Retina (tissue), 1 donor: Measurements from ENCODE around the gene TNFRSF4.
A peak's percentile ranks its signal among the peaks of the same experiment; 100 is the strongest.
"Not testable (repeated sequence)": the region's sequence is repeated elsewhere in the genome, so short reads cannot be mapped to it uniquely, and the experiment has no call there.

ENCODE experiments used
- DNase-seq: peaks from one replicate; pipeline ENCODE4 v3.0.0-alpha.2; 2016

TNFRSF4 gene

DNA sequence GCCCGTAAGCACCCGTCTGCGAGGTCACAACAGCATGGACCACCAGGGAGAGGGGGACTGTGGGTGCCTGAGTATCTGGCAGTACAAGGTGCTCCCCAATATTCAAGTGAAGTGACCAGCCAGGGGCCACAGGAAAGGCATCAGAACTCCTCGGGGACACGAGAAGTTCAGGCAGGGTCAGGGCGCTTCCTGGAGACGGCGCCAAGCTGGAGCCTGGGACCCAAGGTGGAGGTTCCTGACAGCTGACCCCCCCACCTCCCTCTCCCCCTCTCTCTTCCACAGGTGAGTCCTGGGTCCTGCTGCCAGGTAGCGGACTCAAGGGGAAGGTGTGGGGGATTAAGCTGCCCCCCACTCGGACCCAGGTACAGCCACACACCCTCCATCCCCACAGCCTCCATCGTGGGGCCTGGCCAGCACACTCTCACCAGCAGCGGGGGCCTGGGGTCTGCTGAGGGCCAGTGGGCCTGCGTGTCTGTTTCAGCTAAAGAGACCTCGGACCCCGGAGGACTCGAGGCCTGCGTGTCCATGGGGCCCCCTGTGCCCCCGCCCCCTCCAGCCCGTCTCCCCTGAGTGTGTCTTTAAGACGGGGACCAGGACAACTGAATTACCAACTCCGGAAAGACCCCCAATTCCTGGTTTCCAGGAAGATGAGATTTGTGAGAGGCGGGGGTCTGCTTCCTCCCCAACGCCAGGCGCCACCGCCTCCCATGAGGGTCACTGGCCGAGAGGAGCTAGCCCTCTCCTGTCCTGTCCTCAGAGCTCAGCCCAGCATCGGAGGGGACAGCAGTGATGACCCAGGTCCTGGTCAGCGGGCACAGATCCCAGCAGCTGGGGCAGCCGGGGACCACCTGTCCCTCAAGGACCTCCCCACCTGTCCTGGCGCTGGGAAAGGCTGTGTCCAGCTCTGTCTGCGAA lies 13.7 kb downstream of the TNFRSF4 start:
- no peak for DNase-seq

DNA sequence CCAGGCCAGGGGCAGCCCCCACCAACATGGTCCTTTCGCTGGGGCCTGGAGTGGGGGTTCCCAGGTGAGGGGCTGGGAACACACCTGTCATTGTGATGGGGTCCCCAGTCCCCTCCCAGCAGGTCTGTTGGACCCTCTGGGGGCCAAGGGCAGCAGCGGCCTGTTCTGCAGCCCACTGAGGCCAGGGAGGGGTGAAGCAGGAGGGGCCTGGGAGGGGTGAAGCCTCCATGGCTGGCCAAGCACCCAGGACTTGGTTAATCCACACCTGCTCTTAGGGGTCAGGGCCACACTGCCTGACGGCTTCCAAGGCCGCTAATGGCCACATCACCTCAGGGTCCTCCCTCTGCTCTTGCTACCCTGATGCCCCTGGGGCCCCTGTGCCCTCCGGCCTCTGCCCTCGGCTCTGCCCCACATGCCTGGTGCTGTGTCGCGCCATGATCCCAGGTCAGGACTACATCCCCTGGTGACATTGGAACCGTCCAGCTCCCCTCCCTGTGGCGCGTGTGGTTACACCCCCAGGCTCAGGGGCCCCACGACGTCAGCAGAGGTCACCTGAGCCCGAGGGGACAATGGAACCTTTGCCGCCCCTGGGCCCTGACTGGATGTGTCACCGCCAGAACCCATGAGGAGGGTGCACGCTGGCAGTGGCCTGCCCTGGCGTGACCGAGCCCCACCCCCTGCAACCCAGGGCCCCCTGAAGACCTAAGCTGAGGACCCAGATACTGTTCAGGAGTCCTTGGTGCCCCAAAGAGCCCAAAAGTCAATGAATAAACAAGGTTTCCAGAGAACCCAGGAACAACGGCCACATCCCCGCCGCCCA lies 14.6 kb downstream of the TNFRSF4 start:
- no peak for DNase-seq

DNA sequence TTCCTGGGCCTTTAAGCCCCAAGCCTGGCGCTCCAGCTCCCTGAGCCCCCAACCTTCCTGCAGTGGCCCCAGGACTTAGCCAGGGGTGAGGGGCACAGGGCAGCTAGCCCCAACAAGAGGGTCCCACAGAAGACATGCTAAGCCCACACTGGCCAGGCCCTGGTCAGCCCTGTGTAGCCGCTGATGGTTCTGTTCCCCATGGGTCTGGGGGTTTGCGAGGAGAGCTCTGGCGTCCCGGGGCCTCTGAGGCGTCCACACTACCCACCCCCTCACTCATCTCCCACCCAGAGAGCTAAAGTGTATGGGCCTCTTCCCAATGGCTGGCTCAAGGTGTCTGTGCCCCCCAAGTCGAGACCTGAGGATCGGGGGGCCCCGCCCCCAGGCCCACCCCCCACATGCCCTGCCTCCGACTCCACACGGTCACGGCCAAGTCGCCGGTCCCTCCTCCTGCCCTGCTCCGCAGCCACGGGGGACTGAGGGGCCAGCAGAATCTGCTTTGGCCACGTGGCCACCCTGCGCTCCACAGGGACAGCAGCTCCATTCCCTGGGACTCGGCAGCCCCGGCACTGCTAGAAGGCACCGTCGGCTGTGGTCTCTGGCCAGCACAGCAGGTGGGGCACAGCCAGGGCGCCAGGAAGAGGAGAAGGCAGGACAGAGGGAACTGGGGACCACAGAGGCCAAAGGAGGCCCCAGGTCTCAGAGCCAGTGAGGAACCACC lies 15.4 kb downstream of the TNFRSF4 start:
- DNase-seq = no peak

DNA sequence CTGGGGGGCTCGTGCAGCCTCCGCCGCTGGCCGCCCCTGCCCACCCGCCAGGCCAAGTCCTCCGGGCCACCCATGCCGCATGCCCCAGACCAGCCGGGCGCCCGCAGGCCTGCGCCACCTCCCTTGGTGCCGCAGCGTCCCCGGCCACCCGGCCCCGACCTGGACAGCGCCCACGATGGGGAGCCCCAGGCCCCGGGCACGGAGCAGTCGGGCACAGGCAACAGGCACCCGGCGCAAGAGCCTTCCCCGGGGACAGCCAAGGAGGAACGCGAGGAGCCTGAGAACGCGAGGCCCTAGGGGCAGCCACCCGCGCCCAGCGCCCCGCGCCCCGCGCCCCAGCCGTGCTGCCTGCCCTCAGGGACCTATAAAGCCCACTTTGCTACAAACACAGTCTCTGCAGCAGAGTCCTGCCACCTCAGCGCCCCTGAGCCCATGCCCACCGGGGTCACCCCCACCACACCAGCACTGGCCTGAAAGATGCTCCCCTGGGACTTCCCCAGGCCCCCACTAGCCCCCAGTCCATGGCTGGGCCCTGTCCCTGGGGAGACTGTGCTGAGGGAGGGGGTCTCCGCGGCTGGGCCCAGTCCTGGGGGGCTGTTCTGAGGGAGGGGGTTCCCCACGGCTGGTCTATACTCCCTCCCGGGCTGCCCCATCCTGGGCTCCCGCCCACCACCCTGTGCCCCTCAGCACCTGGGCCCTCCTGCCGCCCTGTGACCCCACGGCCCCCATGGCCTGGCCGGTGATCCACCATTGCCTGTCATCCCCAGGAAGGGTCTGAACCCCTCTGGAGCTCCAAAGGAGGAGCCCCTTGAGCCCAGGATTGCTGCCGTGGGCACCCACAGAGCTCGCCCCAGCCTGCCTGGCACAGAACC lies 16.2 kb downstream of the TNFRSF4 start:
- no peak for DNase-seq

DNA sequence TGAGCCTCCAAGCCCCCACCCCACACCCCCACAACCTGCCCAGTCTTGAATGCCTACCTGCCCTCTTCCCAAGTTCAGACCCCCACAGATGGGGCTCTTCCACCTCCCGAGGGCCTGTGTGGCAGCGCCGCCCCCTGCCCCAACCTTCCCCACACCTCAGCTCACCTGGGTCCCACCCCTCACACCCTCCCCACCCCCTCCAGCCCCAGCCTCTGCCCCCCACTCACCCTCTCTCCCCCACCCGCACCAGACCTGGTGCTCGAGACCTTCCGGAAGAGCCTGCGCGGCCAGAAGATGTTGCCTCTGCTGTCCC lies 16.8 kb downstream of the TNFRSF4 start:
- DNase-seq = no peak

DNA sequence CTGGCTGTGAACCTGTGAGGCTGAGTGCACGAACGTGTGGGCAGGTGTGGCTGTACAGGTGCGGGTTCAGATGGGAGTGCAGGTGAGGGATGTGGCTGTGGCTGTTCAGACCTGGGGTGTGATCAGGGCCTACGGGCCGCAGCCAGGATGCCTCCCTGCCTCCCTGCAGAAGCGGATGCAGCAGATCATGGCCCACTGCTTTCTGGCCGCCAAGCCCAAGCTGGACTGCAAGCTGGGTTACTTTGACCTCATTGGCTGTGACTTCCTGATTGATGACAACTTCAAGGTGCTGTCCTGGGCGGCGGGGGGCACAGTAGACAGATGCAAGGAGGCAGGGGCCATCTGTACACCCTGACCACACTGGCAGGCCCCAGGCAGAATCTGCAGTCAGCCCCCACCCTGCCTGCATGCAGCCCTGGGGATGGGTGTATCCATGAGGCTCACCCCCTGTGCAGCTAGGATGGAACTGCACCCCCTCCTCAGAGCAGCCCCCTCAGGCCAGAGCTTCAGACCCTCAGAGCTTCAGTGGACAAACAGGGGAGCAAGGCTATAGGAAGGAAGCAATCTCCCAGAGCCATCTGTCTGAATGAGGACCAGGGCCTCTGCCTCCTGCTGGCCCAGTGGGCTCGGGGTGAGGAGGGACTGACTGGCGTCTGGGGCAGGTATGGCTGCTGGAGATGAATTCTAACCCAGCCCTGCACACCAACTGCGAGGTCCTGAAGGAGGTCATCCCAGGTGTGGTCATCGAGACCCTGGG lies 17.3 kb downstream of the TNFRSF4 start:
- DNase-seq = no peak

DNA sequence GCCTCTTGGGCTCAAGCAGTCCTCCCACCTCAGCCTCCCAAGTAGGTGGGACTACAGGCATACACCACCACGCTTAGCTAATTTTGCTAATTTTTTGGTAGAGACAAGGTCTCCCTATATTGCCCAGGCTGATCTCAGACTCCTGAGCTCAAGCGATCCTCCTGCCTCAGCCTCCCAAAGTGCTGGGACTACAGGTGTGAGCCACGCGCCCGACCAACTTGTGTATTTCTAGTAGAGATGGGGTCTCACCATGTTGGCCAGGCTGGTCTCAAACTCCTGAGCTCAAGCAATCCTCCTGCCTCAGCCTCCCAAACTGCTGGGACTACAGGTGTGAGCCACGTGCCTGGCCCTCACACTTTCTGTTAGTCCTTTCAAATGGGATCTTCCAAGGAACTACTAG lies 18.2 kb downstream of the TNFRSF4 start:
- DNase-seq = not testable (repeated sequence)

DNA sequence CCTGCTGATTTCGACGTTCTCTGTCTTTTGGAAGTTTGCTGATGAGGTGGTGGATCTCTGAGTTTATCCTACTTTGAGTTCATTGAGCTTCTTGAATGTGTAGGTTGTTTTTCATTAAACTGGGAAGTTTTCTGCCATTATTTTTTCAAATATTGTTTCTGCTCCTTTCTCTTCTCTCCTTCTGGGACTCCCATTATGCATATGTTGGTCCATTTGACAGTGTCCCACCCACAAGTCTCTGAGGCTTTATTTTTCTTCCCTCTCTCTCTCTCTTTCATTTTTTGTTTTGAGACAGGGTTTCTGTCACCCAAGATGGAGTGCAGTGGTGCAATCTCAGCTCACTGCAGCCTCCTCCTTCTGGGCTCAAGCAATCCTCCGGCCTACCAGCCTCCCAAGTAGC lies 19.2 kb downstream of the TNFRSF4 start:
- DNase-seq = no peak

DNA sequence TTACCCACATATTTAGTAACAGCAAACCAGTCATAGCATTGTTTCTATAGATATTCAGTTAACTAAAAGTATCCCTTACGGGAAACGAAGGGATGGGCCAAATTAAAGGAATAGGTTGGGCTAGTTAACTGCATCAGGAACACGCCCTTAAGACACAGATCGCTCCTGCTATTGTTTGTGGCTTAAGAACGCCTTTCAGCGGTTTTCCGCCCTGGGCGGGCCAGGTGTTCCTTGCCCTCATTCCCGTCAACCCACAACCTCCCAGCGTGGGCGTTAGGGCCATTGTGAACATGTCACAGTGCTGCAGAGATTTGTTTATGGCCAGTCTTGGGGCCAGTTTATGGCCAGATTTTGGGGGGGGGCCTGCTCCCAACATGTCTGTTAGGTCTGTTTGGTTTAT lies 22.2 kb downstream of the TNFRSF4 start:
- no peak for DNase-seq

GRCh38 chr1:1189111-1189510 lies 24.8 kb downstream of the TNFRSF4 start:
- DNase-seq = no peak

GRCh38 chr1:1187938-1188337 lies 26.0 kb downstream of the TNFRSF4 start:
- no peak for DNase-seq

DNA sequence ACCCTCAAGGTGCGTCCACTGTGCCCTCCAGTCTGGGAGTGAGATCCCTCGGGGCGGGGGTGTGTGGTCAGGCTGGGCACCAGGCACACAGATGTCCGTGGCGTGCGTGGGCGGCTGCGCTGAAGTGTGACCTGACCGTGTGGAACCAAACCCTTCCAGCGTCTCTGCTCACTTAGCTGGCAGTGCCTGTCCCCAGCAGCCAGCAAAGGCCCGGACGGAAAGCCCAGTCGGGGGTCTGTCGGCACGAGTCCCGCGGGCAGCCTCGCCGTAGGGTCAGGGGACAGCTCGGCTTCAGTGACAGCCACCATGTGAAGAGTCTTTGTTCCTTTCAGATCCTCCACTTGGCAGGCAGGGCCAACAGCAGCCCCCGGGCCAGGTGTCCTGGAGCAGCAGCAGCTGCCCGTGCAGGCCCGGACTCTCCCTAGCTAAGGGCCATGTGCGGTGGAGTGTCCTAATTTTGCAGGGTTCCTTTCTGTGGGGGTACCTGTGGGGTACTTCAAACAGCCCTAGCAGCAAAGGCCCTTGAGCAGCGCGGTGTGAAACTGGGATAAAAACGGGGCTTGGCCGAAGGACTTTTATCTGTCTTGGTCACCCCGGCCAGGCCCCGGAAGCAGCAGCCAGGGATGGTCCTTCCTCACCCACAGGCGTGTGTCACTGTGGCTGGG lies 28.7 kb downstream of the TNFRSF4 start:
- peak; percentile 62 for DNase-seq

DNA sequence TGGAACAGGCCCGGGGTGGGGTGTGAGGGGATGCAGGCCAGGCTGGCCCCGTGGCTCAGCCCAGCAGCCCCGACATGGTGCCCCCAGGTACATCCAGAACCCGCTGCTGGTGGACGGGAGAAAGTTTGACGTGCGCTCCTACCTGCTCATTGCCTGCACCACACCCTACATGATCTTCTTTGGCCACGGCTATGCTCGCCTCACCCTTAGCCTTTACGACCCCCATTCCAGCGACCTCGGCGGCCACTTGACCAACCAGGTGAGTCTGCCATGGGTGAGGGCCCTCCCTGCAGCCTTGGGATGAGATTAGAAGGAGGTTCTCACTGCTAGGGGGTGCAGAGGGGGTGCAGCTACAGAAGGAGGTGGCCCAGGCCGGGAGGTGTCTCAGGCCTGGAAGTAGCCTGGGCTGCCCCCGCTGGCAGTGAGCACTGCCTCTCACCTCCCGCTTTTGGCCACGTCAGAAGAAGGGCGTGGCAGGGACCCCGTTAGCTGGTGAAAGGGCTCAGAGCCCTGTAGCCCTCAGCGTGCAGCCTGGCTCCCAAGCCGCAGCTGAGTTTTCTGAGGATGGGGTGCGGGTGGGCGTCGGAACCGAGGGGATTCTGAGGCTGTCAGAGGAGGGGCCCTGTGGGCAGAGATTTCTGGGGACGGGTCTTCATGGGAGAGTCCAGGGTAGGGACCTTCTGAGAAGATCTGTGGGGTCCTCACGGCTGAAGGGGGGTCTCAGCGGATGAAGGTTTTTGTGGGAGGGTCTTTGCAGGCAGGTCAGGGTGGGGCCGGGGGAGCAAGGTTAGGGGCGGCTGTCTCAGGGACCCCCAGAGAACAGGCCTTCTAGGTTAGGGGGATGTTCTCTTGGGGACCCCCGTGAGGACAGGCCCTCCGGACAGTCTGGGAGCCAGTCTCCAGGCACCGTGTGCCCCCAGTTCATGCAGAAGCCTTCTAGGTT lies 29.8 kb downstream of the TNFRSF4 start:
- no peak for DNase-seq

GRCh38 chr1:1183221-1183747 lies 30.7 kb downstream of the TNFRSF4 start:
- no peak for DNase-seq

GRCh38 chr1:1182491-1183220 lies 31.3 kb downstream of the TNFRSF4 start:
- DNase-seq = no peak

DNA sequence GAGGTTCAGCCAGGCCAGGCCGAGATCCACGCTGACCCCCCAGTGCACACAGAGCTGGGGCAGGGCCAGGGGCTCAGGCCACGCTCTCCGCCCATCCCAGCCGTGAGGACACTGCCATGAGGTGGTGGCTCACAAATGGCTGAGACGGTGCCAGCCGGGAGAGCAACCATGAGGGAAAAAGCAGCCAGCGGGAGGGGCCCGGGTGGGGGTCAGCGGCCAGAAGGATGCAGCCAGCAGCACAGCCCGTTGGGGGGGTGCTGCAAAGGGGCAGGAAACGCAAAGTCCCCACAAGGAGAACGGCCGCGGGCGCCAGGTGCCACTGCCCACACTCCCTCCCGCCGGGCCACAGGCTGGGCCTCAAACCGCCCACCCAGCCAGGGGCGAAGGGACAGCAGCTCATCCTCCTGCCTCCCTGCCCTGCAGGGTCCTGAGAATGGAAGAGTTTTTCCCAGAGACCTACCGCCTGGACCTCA lies 32.0 kb downstream of the TNFRSF4 start:
- no peak for DNase-seq

DNA sequence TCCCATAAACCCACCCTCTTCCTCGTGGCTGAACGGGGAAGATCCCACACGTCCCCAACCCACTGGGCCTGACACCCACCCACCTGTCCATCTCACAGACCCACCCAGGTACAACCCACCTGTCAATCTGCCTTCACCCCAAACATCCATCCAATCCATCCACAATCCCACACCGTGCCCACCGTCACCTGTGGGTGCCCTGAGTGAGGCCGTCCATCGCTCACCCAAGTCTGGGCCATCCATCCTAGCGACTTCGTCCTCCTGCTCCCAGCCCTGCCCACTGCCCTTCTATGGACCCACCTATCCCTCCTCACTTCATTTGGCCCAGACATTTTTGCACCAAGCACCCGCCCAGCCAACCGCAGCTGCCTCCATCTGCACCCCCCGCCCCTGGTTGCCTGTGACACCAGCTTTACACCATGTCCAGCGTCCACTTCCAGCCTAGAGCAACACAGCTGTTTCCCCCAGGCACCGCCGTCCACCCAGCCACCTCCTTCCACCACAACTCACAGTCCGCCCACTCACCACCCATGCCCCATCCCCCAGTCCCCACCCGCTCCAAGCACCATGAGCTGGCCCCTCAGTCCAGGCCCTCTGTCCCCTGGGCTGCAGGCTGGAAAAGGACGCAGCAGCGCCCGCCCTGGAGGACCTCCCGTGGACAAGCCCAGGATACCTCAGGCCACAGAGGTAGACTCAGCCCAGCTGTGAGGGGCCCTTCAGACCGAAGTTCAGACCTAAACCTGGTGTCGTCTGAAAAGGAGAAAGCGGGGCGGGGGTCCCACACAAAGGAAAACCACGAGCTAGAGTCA lies 32.6 kb downstream of the TNFRSF4 start:
- no peak for DNase-seq
